Heart left ventricle (tissue), 16 donors: ENCODE measurements around the gene TRAM2. TPM values are rescaled to one million over a fixed set of nuclear protein-coding genes. Genes with fewer than 3 reads are reported as not detected.

Source experiments
- ATAC-seq, 4 donors: fragments of 200-7000 bp; cut with Tn5 transposase; one replicate each; pipeline ENCODE4 v1.9.1; 2020 to 2022; ENCODE audit warnings: moderate library complexity in 4 of 4, mild to moderate bottlenecking in 3 of 4, moderate number of reproducible peaks in 1 of 4
- DNase-seq, 5 donors: peaks; one replicate each; pipeline ENCODE4 v3.0.0-alpha.2; 2020
- H3K27ac ChIP-seq, 12 donors: fragments of 200-600 bp; sonication (generic) in 4 of 12; one replicate each; pipeline versions ENCODE4 v1.5.0 to v1.8.0; 2016 to 2022; ENCODE audit warnings: mild to moderate bottlenecking in 2 of 12
- H3K27me3 ChIP-seq, 9 donors: fragments of 200-600 bp; sonication (generic) in 2 of 9; one replicate each; pipeline versions ENCODE4 v1.5.1 to v1.8.0; 2016 to 2022; ENCODE audit warnings: mild to moderate bottlenecking in 3 of 9
- H3K36me3 ChIP-seq, 9 donors: fragments of 200-600 bp; sonication (generic) in 2 of 9; one replicate each; pipeline versions ENCODE4 v1.5.0 to v1.8.0; 2018 to 2022; ENCODE audit warnings: mild to moderate bottlenecking in 2 of 9
- H3K4me1 ChIP-seq, 12 donors: fragments of 200-600 bp; sonication (generic) in 4 of 12; one replicate each; pipeline versions ENCODE4 v1.5.0 to v1.8.0; 2016 to 2022; ENCODE audit warnings: mild to moderate bottlenecking in 3 of 12
- H3K4me3 ChIP-seq, 12 donors: fragments of 200-600 bp; sonication (generic) in 4 of 12; one replicate each; pipeline versions ENCODE4 v1.5.0 to v1.8.0; 2017 to 2022; ENCODE audit warnings: mild to moderate bottlenecking in 9 of 12, moderate library complexity in 4 of 12
- H3K9me3 ChIP-seq, 12 donors: fragments of 200-600 bp; sonication (generic) in 4 of 12; one replicate each; pipeline versions ENCODE4 v1.5.0 to v1.8.0; 2016 to 2022; ENCODE audit warnings: mild to moderate bottlenecking in 1 of 12
- POLR2A ChIP-seq, 2 donors: fragments of 450-650 bp; IDR thresholded peaks; one replicate each; pipeline ENCODE4 v1.6.1; 2017; ENCODE audit warnings: antibody characterized with exemption in 2 of 2, mild to moderate bottlenecking in 2 of 2, moderate library complexity in 2 of 2
- WGBS, 4 donors: extraction: QIAGEN DNeasy Blood & Tissue Kit in 2 of 4; methylation state at CpG; one replicate each; pipeline versions ENCODE4 v1.1.5 to v1.1.7; 2013 to 2018; 5-methylcytosine and 5-hydroxymethylcytosine counted together
- intact Hi-C, 10 donors: fragments of 100-400 bp; cut with DNase I; formaldehyde crosslinking; loops; one replicate each; pipeline versions ENCODE4 v1.11.1 to v1.14.2; 2022
- polyA plus RNA-seq, 2 donors: library from polyadenylated mRNA; stranded (reverse); fragments of 200-250 nt; gene quantifications; one replicate each; pipeline ENCODE4 v1.2.3, GENCODE V29; 2013
- total RNA-seq, 9 donors: library from RNA; depleted of rRNA in 2 of 9; stranded (reverse); fragments of >200 nt in 2 of 9; fragmentation: NEBNext Ultra II Directional in 3 of 9; extraction: Animal tissue kit (Norgen Biotek cat#: 25700) in 3 of 9; gene quantifications; one replicate each; pipeline versions ENCODE4 v1.1.0 to v1.2.4, GENCODE V29; 2016 to 2023
- TF ChIP-seq, protein P1 (sequence below), 12 donors: fragments of 200-600 bp; sonication (generic) in 4 of 12; IDR thresholded peaks; one replicate each; pipeline versions ENCODE4 v1.5.0 to v1.8.0; 2018 to 2022; ENCODE audit warnings: antibody characterized with exemption in 12 of 12, mild to moderate bottlenecking in 5 of 12
- donor health status: ischemic (EF 13 %, LVEDD 7.1; RV severe dilation, severe dysfunction).
- donor health status: healthy with polysubstance abuse.
- donor health status: DM: no; HTN: yes; CAD: no.
- donor health status: DM: no; HTN: no; CAD: no.
- donor health status: ischemic (EF 25% LVEDD 6.9; RV normal size, moderate dysfunction).
- donor health status: ischemic (EF 25% LVEDD 5.7; RV mildly dilated, moderate dysfunction).
- donor health status: healthy.
- donor health status: DM: yes; HTN: yes; CAD: no.
- donor health status: ischemic (EF 35%, LVEDD 5.7; RV mildly dilated, moderate dysfunction).
- donor health status: nonischemic (EF 11% LVEDD 7.7; RV severe dilation, severe dysfunction).
- donor health status: DM: yes; HTN: yes; CAD: no.
- donor health status: PGD.
- donor health status: ischemic (EF 29% LVEDD 5.4; RV normal size, mild dysfunction).
- donor health status: nonischemic (EF 23%, LVEDD 6.1; RV moderate dilation, normal function).

The TRAM2 gene
- total and polyA plus RNA-seq, 11 donors: 4.7 to 19.0 (median 12.1) TPM

DNA sequence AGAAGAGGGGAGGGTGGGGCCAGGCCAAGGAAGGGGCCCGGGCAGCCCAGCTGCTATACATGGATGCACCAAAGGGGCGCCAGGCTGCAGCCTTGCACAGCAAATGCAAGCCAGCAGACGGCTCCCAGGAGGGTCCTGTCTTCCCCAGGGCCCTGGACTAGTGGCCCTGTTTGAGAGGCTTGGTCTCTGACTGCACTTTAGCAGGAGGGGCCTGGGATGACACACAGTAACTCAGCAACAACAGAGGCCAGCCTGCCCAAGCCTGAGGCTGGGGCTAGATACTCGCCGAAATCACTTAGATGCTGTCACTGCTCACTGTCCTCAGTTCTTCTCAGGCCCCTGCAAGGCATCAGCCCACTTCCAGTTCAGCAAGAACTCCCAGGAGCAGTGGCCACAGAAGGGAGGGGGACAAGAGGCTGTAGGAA, 73.5 kb downstream of the TRAM2 start:
- WGBS, 4 donors: 52 to 70% (median 62%) methylated on average over 3 to 5 of the region's 5 CpGs
- intact Hi-C loops: loop anchor here in 7 of 10 donors (5.0 kb wide), 6 partner anchors 69 to 159 kb away; partner anchors contain the start of genes TRAM2 (in 3 of the 7) and EFHC1 (in 1 of the 7)
- ATAC-seq: no peak
- Histone ChIP-seq H3K36me3 (peaks cover 0 to 56% (median 47%) of the 10 kb centered on the region in 9 donors), H3K9me3 (no peaks in the 10 kb centered on the region), H3K27me3 (no peaks in the 10 kb centered on the region), H3K4me3 (no peak overlapping the region), H3K4me1 (peaks cover 11 to 77% (median 54%) of the 10 kb centered on the region in 12 donors), H3K27ac (peak overlapping the region in 11 of 12 donors; percentile 65 to 88 (median 79))
- no peak for TF ChIP-seq POLR2A (IDR thresholded peaks at IDR 0.05)
- TF ChIP-seq, protein P1, sequence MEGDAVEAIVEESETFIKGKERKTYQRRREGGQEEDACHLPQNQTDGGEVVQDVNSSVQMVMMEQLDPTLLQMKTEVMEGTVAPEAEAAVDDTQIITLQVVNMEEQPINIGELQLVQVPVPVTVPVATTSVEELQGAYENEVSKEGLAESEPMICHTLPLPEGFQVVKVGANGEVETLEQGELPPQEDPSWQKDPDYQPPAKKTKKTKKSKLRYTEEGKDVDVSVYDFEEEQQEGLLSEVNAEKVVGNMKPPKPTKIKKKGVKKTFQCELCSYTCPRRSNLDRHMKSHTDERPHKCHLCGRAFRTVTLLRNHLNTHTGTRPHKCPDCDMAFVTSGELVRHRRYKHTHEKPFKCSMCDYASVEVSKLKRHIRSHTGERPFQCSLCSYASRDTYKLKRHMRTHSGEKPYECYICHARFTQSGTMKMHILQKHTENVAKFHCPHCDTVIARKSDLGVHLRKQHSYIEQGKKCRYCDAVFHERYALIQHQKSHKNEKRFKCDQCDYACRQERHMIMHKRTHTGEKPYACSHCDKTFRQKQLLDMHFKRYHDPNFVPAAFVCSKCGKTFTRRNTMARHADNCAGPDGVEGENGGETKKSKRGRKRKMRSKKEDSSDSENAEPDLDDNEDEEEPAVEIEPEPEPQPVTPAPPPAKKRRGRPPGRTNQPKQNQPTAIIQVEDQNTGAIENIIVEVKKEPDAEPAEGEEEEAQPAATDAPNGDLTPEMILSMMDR (IDR thresholded peaks at IDR 0.05): peak in 4 of 12 donors; percentile 7 to 22 (median 15)
- DNase-seq: peak in 3 of 5 donors; percentile 59 to 71 (median 66)

GRCh38 chr6:52502306-52503029, 74.4 kb downstream of the TRAM2 start:
- 81 to 87% (median 85%) methylated on average over 20 of the region's 20 CpGs for WGBS, 4 donors
- H3K27ac ChIP-seq: peak overlapping the region in 6 of 12 donors; percentile 65 to 88 (median 86)
- no peak overlapping the region for H3K4me3 ChIP-seq
- no peak for TF ChIP-seq POLR2A (IDR thresholded peaks at IDR 0.05)
- TF ChIP-seq, protein P1 (IDR thresholded peaks at IDR 0.05): no peak
- DNase-seq: no peak
- ATAC-seq: no peak
- peaks cover 11 to 78% (median 57%) of the 10 kb centered on the region in 12 donors for H3K4me1 ChIP-seq
- peaks cover 0 to 47% (median 39%) of the 10 kb centered on the region in 9 donors for H3K36me3 ChIP-seq
- no peaks in the 10 kb centered on the region for H3K27me3 ChIP-seq
- H3K9me3 ChIP-seq: no peaks in the 10 kb centered on the region
- intact Hi-C loops: loop anchor here in 7 of 10 donors (5.0 kb wide), 6 partner anchors 70 to 160 kb away; partner anchors contain the start of genes TRAM2 (in 3 of the 7) and EFHC1 (in 1 of the 7)

DNA sequence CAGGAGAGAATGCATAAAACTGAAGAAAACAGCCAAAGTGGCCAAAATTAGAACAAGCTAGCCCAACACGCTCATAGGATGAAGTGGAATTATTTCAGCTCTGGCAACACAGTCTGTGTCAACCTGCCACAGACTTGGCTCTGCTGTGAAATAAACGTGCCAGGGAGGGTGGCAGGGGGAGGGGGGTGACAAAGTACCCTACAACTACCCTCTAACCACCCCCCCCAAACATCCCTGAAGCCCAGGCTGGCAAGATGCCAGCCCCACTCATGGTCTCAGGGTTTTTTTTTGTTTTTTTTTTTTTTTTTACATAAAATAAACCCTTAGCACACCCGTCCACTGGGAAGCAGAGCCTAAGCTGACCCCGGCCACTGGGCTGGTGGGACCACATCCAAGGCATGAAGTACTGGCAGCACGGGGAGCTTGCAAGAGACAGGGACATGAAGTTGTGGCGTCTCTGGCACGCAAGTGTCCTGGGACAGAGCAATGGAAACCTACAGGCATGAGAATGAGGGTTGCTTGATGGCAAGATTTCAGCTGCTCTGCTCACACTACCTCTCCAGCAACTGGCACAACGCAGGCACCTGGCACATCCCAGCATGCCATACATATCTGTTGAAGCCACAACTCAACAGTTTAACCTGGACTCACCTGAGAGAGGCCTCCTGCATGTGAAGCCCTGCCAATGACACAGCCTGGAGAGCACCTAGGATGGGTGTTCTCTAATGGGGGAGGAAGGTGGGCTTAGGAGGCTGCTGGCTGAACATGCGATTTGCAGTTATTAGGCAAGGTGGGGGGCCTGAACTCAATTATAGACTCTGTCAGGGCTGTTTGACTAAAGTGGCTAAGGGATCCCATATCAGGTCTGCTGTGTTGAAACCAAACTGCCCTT, 76.4 kb downstream of the TRAM2 start:
- peaks cover 11 to 80% (median 55%) of the 10 kb centered on the region in 12 donors for H3K4me1 ChIP-seq
- peak in 2 of 5 donors; percentile 72 to 76 for DNase-seq
- H3K4me3 ChIP-seq: no peak overlapping the region
- TF ChIP-seq, protein P1 (IDR thresholded peaks at IDR 0.05): no peak
- TF ChIP-seq POLR2A (IDR thresholded peaks at IDR 0.05): no peak
- 49 to 64% (median 55%) methylated on average over 9 of the region's 9 CpGs for WGBS, 4 donors
- H3K27me3 ChIP-seq: no peaks in the 10 kb centered on the region
- peak overlapping the region; percentile 57 to 97 (median 82) for H3K27ac ChIP-seq
- intact Hi-C loops: loop anchor here in 7 of 10 donors (5.0 kb wide), 6 partner anchors 72 to 162 kb away; partner anchors contain the start of genes TRAM2 (in 3 of the 7) and EFHC1 (in 1 of the 7)
- no peaks in the 10 kb centered on the region for H3K9me3 ChIP-seq
- peak; percentile 4 to 39 (median 32) for ATAC-seq
- peaks cover 0 to 27% (median 20%) of the 10 kb centered on the region in 9 donors for H3K36me3 ChIP-seq
